ENCODE results near the gene C2CD3.
"Not testable (repeated sequence)": the region's sequence is repeated elsewhere in the genome, so short reads cannot be mapped to it uniquely, and the experiment has no call there.

C2CD3 gene

GRCh38 chr11:74120260-74121035, 50.4 kb downstream of the C2CD3 start:
- not testable (repeated sequence) for DNase-seq

GRCh38 chr11:74116719-74117118, 54.1 kb downstream of the C2CD3 start:
- no peak for DNase-seq

- DNase-seq = no peak
Measured at GRCh38 chr11:74112877-74113276, 57.9 kb downstream of the C2CD3 start.

GRCh38 chr11:74106124-74106523, 64.7 kb downstream of the C2CD3 start:
- DNase-seq = no peak

GRCh38 chr11:74102321-74102720, 68.5 kb downstream of the C2CD3 start:
- no peak for DNase-seq

GRCh38 chr11:74100735-74101134, 70.1 kb downstream of the C2CD3 start:
- no peak for DNase-seq

- no peak for DNase-seq
Measured at GRCh38 chr11:74100231-74100630, 70.6 kb downstream of the C2CD3 start.

GRCh38 chr11:74097686-74098237, 73.0 kb downstream of the C2CD3 start:
- no peak for DNase-seq

- DNase-seq = no peak
Measured at GRCh38 chr11:74094393-74094792, 76.4 kb downstream of the C2CD3 start.

GRCh38 chr11:74092425-74092824, 78.4 kb downstream of the C2CD3 start:
- no peak for DNase-seq

- no peak for DNase-seq
Measured at GRCh38 chr11:74091549-74091948, 79.3 kb downstream of the C2CD3 start.

- DNase-seq = no peak
Measured at GRCh38 chr11:74090701-74091100, 80.1 kb downstream of the C2CD3 start.

GRCh38 chr11:74086242-74086884, 84.4 kb downstream of the C2CD3 start:
- no peak for DNase-seq

- DNase-seq = no peak
Measured at GRCh38 chr11:74085542-74085892, 85.3 kb downstream of the C2CD3 start.

- no peak for DNase-seq
Measured at GRCh38 chr11:74084796-74085541, 85.8 kb downstream of the C2CD3 start.

GRCh38 chr11:74083927-74084326, 86.9 kb downstream of the C2CD3 start:
- DNase-seq = not testable (repeated sequence)

- no peak for DNase-seq
Measured at GRCh38 chr11:74081428-74081827, 89.4 kb downstream of the C2CD3 start.

- DNase-seq = no peak
Measured at GRCh38 chr11:74077193-74077592, 93.6 kb downstream of the C2CD3 start.

- no peak for DNase-seq
Measured at GRCh38 chr11:74072721-74073120, 98.1 kb downstream of the C2CD3 start.

GRCh38 chr11:74072286-74072685, 98.5 kb downstream of the C2CD3 start:
- no peak for DNase-seq

- DNase-seq = no peak
Measured at GRCh38 chr11:74070723-74071492, 99.9 kb downstream of the C2CD3 start.

GRCh38 chr11:74069146-74070046, 101.4 kb downstream of the C2CD3 start:
- DNase-seq = no peak

Data from SIG-M5 (cell line).